ENCODE results near the gene FUS.

FUS gene

DNA sequence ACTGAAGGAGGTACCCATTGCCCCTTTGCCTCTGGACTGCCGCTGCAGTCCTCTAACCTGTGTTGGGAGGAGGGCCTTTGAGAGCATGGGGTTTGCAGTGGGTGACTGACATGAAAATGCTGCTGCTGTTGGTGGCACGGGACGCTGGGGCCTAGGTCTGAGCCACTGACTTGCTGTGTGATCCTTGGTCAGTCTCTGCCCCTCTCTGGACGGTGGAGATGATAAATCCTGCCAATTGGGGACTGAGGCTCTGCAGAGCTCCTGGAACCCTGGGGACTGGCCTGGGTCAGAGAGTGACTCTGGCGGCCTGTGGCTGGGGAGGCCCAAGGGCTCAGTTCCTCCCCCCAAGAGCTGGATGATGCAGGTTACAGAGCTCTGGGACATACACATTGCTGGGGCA lies 43.1 kb downstream of the FUS start:
- FAIRE-seq: no peak
- no peak for DNase-seq (ENCODE audit: extremely low spot score, insufficient read length, low read depth)

DNA sequence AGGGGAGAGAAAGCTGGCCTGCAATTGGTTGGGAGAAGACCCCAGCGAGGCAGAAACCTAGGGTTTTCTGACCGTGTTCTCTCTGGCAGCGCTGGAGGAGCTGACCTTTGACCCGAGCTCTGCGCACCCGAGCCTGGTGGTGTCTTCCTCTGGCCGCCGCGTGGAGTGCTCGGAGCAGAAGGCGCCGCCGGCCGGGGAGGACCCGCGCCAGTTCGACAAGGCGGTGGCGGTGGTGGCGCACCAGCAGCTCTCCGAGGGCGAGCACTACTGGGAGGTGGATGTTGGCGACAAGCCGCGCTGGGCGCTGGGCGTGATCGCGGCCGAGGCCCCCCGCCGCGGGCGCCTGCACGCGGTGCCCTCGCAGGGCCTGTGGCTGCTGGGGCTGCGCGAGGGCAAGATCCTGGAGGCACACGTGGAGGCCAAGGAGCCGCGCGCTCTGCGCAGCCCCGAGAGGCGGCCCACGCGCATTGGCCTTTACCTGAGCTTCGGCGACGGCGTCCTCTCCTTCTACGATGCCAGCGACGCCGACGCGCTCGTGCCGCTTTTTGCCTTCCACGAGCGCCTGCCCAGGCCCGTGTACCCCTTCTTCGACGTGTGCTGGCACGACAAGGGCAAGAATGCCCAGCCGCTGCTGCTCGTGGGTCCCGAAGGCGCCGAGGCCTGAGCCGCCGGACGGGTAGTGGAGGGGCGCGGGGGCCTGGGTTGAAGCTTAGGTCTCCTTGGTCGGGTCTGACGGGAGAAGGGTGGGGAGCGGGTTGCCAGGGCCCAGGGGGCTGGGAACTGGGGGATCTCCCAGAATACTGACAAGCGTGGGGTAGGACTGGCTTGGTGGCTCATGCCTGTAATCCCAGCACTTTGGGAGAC lies 44.4 kb downstream of the FUS start:
- no peak for DNase-seq (ENCODE audit: extremely low spot score, insufficient read length, low read depth)
- no peak for FAIRE-seq

DNA sequence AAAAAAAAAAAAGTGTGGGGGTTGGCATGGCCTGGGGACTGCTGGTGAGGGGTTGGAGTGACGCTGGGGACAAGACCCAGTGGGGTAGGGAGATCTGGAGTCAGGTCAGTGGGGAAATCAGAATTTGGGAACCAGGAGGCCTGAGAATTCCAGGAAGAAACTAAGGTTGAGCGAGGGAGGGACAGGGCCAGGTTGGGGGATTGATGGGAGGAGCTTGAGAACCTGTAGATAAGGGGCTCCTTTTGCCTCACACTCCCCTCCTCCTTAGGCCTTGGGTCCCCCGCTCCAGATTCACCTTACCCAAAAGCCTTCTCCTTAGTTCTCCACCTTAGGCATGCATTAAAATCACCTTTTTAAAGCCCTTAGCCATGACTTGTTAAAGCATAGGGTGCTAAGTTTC lies 45.3 kb downstream of the FUS start:
- FAIRE-seq (no peak), DNase-seq (ENCODE audit: extremely low spot score, insufficient read length, low read depth) (no peak)

DNA sequence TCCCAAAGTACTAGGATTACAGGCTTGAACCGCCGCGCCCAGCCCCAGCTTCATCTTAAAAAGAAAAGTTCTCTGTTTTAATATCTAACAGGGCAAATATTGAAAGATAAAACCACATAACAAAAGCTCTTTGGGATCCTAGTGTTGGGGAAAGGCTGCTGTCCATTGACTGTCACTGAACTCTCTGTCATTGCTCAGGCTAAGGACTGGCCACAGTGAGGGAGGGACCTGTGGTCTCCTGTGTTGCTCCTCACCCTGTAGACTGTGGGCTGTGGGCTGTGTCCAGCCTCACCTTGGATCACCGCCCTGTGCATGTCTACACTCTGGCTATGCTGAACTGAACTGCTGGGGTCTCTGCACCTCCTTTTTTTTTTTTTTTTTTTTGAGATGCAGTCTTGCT lies 48.3 kb downstream of the FUS start:
- FAIRE-seq (no peak), DNase-seq (ENCODE audit: extremely low spot score, insufficient read length, low read depth) (no peak)

DNA sequence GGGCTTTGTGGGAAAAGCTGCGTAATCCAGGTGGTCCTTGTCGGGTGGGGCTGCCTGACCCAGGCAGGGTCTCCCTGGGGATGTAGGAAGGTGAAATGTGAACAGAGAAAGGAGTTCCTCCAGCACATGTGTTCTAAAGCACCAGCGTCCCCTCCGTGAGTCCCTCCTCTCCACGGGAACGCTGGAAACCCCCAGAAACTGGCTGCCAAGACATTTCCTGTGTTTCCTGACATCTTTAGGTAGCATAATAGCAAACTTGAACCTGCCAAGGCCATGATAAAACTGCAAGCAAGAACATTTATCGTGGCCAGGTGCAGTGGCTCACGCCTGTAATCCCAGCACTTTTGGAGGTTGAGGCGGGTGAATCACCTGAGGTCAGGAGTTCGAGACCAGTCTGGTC lies 49.6 kb downstream of the FUS start:
- FAIRE-seq (no peak), DNase-seq (ENCODE audit: extremely low spot score, insufficient read length, low read depth) (no peak)

DNA sequence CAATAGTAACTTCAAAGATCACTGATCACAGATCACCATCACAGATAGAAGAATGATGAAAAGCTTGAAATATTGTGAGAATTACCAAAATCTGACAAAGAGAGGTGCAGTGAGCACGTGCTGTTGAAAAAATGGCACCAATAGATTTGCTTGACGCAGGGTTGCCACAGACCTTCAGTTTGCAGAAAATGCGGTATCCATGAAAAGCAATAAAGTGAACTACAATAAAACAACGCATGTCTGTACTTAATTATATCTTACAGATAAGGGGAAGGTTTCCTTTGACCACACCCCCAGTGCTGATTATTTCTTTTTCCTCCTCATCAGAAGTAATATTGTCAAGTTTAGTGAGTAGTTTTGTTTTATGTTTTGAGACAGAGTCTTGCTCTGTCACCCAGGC lies 58.1 kb downstream of the FUS start:
- FAIRE-seq (no peak), DNase-seq (ENCODE audit: extremely low spot score, insufficient read length, low read depth) (no peak)
